Aorta (tissue), 5 donors: Measurements from ENCODE around the gene FIGNL2. TPM values are rescaled to one million over a fixed set of nuclear protein-coding genes. Genes with fewer than 3 reads are reported as not detected.
A peak's percentile ranks its signal among the peaks of the same experiment; 100 is the strongest.

Source experiments
- ATAC-seq: fragments of 200-7000 bp; cut with Tn5 transposase; one replicate; pipeline ENCODE4 v1.9.1; 2022; ENCODE audit warnings: moderate library complexity; ENCODE audit not compliant: low FRiP score
- DNase-seq, 2 donors: peaks; one replicate each; pipeline ENCODE4 v3.0.0-alpha.2; 2020
- H3K27ac ChIP-seq, 2 donors: one replicate each; pipeline ENCODE4 v1.5.1; 2013; ENCODE audit warnings: low read length in 2 of 2, mild to moderate bottlenecking in 2 of 2, moderate library complexity in 2 of 2, control low read depth in 1 of 2, inconsistent platforms in 1 of 2, low read depth in 1 of 2
- H3K27me3 ChIP-seq, 2 donors: one replicate each; pipeline ENCODE4 v1.6.1; 2013; ENCODE audit warnings: control low read depth in 1 of 2, low read length in 1 of 2, mild to moderate bottlenecking in 1 of 2, moderate library complexity in 1 of 2; ENCODE audit not compliant: insufficient read depth in 2 of 2, control insufficient read depth in 1 of 2
- H3K36me3 ChIP-seq, 2 donors: one replicate each; pipeline ENCODE4 v1.6.1; 2013; ENCODE audit warnings: control low read depth in 1 of 2, low read length in 1 of 2, mild to moderate bottlenecking in 1 of 2; ENCODE audit not compliant: insufficient read depth in 2 of 2, control insufficient read depth in 1 of 2
- H3K4me1 ChIP-seq, 2 donors: one replicate each; pipeline ENCODE4 v1.6.1; 2013; ENCODE audit warnings: low read length in 2 of 2, control low read depth in 1 of 2, mild to moderate bottlenecking in 1 of 2, moderate library complexity in 1 of 2; ENCODE audit not compliant: insufficient read depth in 2 of 2, control insufficient read depth in 1 of 2
- H3K4me3 ChIP-seq, 2 donors: one replicate each; pipeline ENCODE4 v1.5.1; 2013; ENCODE audit warnings: low read length in 2 of 2, control low read depth in 1 of 2, mild to moderate bottlenecking in 1 of 2
- H3K9me3 ChIP-seq: one replicate; pipeline ENCODE4 v1.6.1; 2013; ENCODE audit warnings: mild to moderate bottlenecking, low read length; ENCODE audit not compliant: control insufficient read depth
- WGBS, 2 donors: extraction: QIAGEN DNeasy Blood & Tissue Kit; methylation state at CpG; one replicate each; pipeline ENCODE4 v1.1.7; 2013; 5-methylcytosine and 5-hydroxymethylcytosine counted together
- intact Hi-C, 2 donors: fragments of 100-400 bp; cut with DNase I; formaldehyde crosslinking; loops; one replicate each; pipeline versions ENCODE4 v1.14.2 to v1.15.0; 2022
- polyA plus RNA-seq, 2 donors: library from polyadenylated mRNA; stranded (reverse); fragments of 200-250 nt; gene quantifications; one replicate each; pipeline ENCODE4 v1.2.3, GENCODE V29; 2013
- total RNA-seq, 2 donors: library from RNA; stranded (reverse); fragmentation: NEBNext Ultra II Directional; extraction: Animal tissue kit (Norgen Biotek cat#: 25700); gene quantifications; one replicate each; pipeline ENCODE4 v1.2.1, GENCODE V29; 2021
- donor health status: healthy with polysubstance abuse.
- donor health status: Bipolar disorder and iron deficiency.
- donor health status: DM: no; HTN: no; CAD: no.
- donor health status: DM: no; HTN: no; CAD: no.
- donor health status: DM: yes; HTN: yes; CAD: no.

Gene FIGNL2
- total and polyA plus RNA-seq, 4 donors, result 0.08 to 2.1 (median 1.0) TPM; not detected in 1

DNA sequence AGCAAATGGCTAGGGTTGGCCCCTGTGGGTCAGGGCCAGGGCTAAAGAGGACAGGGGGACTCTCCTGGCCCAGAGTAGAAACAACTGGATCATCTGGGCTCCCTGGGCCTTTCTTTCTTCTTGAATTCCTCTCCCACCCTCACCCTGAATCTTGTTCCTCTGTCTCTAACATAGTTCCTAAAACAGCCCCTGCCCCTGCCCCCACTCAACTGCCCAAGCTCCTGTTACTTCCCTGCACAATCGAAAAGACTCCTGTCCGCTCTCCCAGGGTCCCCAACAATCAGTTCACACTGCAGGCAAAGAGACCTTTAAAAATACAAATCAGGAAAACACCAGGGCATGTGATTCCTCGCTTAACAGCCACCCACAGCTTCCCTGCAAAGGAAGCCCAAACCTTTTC is 21.4 kb upstream of the FIGNL2 start:
- no peaks in the 10 kb centered on the region for H3K4me1 ChIP-seq
- H3K9me3 ChIP-seq, result no peaks in the 10 kb centered on the region
- no peaks in the 10 kb centered on the region for H3K27me3 ChIP-seq
- no peaks in the 10 kb centered on the region for H3K36me3 ChIP-seq
- H3K4me3 ChIP-seq, result no peak overlapping the region
- H3K27ac ChIP-seq, result no peak overlapping the region
- 89 to 91% methylated on average over 3 of the region's 3 CpGs for WGBS, 2 donors
- intact Hi-C loops, result no loop called here
- DNase-seq, result peak; percentile 43 to 53
- ATAC-seq, result no peak

DNA sequence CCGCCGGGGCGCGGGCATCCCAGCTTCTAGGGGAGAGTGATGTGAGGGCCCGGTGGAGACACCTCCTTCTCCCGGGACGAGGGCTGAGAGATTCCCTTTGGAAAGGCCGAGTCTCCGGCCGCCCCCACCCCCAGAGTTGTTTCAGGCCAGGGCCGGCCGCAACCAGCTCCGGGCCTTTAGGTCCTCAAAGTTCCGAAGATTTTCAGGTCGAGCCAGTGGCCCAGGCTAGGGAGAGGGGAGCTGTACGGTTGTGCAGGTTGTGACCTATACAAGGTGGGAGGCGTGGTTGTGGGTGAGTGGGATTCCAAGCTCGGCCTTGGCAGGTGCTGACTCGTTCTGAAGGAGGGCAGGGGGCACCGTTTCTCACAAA is 21.0 kb upstream of the FIGNL2 start:
- H3K4me1 ChIP-seq, result no peaks in the 10 kb centered on the region
- intact Hi-C loops, result no loop called here
- ATAC-seq (no peak), DNase-seq (peak; percentile 43 to 79)
- 38 to 39% methylated on average over 20 of the region's 20 CpGs for WGBS, 2 donors
- H3K27me3 ChIP-seq, result no peaks in the 10 kb centered on the region
- H3K36me3 ChIP-seq, result no peaks in the 10 kb centered on the region
- H3K4me3 ChIP-seq, result no peak overlapping the region
- H3K27ac ChIP-seq, result no peak overlapping the region
- no peaks in the 10 kb centered on the region for H3K9me3 ChIP-seq

DNA sequence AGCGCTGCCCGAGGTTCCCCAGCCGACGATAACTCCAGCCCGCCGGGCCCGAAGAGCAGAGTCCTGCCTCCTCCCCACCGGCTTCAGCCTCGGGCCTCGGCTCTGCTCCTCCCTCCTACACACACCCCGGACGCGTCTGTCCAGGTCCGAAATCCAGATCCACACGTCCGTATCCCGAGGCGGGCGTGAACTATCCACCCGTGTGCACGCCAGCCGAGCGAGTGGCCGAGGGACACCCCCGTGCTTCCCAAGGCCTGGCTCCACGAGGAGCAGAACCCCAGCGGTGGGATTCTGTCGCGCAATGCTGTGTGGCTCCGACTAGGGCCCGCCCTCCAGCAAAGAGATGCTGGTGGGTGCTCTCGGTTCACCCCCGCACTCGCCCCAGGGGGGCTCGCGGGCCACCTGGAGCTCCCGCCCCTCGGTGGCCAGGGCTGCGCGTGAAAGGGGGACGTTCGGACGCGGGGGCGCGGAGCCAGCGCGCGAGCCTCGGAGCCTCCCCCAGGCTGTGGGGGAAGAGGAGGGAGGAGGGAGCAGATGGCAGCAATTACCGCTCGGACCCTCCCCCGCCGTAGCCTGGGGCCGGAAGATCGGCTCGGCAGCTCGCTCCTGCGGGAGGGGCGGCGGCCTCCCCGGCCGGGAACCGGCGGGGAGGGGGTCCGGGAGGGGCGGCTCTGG is 20.4 kb upstream of the FIGNL2 start:
- H3K36me3 ChIP-seq, result no peaks in the 10 kb centered on the region
- H3K9me3 ChIP-seq, result no peaks in the 10 kb centered on the region
- H3K4me3 ChIP-seq, result peak overlapping the region in 1 of 2 donors; percentile 1
- H3K27me3 ChIP-seq, result no peaks in the 10 kb centered on the region
- 5% methylated on average over 55 to 67 of the region's 67 CpGs for WGBS, 2 donors
- peak; percentile 42 for ATAC-seq
- peak in 1 of 2 donors; percentile 77 for DNase-seq
- H3K4me1 ChIP-seq, result no peaks in the 10 kb centered on the region
- intact Hi-C loops, result no loop called here
- H3K27ac ChIP-seq, result no peak overlapping the region

DNA sequence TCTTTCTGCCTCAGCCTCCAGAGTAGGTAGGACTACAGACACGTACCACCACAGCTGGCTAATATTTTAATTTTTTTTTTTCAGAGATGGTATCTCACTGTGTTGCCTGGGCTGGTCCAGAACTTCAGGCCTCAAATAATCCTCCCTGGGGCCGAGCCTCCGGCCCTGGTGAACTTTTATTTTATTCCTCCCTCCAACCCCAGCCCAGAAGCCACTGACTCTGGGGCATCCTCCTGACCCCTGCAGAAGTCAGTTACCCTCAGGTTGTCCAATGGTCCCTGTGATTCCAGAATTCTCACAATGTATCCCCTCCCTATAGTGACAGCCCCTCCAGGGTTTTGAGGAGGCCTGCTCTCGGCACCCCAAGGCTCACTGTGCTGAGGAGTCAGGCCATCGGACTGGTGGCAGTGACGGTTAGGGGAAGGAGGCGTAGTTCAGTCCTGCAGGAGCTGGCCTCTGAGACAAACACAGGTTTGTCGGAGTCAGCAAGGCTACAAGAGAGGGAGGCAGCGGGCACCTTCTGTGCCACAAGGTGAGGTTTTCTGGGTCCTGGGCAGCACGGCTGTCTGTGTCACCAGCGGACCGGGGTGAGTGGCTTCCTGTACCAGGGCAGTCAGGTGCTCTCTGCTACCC is 19.4 kb upstream of the FIGNL2 start:
- Histone ChIP-seq H3K27ac (no peak overlapping the region), H3K36me3 (no peaks in the 10 kb centered on the region), H3K4me1 (no peaks in the 10 kb centered on the region), H3K27me3 (no peaks in the 10 kb centered on the region), H3K4me3 (no peak overlapping the region), H3K9me3 (no peaks in the 10 kb centered on the region)
- DNase-seq (peak in 1 of 2 donors; percentile 55), ATAC-seq (no peak)
- WGBS, 2 donors, result 96% methylated on average over 12 of the region's 12 CpGs
- intact Hi-C loops, result no loop called here

DNA sequence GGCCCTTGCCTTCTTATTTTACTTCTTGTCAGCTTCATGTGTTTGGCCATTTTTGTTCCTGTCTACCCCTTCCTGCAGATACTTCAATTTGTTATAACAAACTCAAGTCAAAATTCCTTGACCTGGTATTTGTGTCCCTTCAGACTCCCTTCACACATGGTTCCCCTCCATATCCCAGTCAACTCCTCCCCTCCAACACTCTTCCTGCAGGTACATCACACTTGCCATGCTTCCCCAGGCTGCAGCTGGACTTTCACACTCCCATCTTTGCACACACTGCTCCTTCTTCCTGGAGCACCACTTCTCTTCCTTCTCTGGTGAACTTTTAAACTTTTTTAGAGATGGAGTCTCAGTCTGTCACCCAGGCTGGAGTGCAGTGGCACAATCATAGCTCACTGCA is 18.9 kb upstream of the FIGNL2 start:
- intact Hi-C loops, result no loop called here
- peak in 1 of 2 donors; percentile 6 for DNase-seq
- Histone ChIP-seq H3K36me3 (no peaks in the 10 kb centered on the region), H3K4me1 (no peaks in the 10 kb centered on the region), H3K9me3 (no peaks in the 10 kb centered on the region), H3K27ac (no peak overlapping the region), H3K27me3 (no peaks in the 10 kb centered on the region), H3K4me3 (no peak overlapping the region)
- no peak for ATAC-seq

DNA sequence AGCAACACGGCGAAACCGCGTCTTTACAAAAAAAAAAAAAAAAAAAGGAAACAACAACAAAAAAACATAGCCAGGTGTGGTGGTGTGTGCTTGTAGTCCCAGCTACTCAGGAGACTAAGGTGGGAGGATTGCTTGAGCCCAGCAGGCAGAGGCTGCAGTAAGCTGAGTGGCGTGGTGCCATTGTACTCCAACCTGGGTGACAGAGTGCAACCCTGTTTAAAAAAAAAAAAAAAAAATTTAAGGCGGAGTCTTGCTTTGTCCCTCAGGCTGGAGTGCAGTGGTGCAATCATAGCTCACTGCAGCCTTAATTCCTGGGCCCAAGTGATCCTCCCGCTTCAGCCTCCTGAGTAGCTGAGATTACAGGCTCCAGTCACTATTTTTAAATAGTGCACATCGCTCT is 18.2 kb upstream of the FIGNL2 start:
- intact Hi-C loops, result no loop called here
- no peak overlapping the region for H3K27ac ChIP-seq
- ATAC-seq, result no peak
- H3K4me1 ChIP-seq, result no peaks in the 10 kb centered on the region
- no peak for DNase-seq
- H3K36me3 ChIP-seq, result no peaks in the 10 kb centered on the region
- no peak overlapping the region for H3K4me3 ChIP-seq
- WGBS, 2 donors, result 94 to 95% methylated on average over 8 of the region's 8 CpGs
- no peaks in the 10 kb centered on the region for H3K9me3 ChIP-seq
- H3K27me3 ChIP-seq, result no peaks in the 10 kb centered on the region

DNA sequence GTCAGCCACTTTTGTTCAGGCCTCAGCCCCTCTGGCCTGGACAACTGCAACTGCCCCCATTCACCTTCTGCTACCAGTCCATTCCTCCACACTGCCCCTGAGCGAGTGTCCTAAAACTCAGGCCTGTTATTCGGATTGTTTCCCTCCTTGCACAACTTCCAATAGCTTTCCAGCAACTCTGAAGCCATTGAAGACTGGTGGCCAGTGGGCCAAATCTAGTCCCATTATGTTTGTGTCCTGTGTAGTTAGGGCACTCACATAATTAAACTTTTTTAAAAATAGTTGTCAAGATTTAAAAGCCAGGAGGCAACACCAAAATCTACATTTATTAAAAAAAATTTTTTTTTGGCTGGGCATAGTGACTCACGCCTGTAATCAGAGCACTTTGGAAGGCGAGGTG is 17.8 kb upstream of the FIGNL2 start:
- DNase-seq, result peak in 1 of 2 donors; percentile 27
- 96 to 97% methylated on average over 4 of the region's 4 CpGs for WGBS, 2 donors
- Histone ChIP-seq H3K27ac (no peak overlapping the region), H3K27me3 (no peaks in the 10 kb centered on the region), H3K4me3 (no peak overlapping the region), H3K36me3 (no peaks in the 10 kb centered on the region), H3K4me1 (no peaks in the 10 kb centered on the region), H3K9me3 (no peaks in the 10 kb centered on the region)
- ATAC-seq, result no peak
- intact Hi-C loops, result no loop called here

DNA sequence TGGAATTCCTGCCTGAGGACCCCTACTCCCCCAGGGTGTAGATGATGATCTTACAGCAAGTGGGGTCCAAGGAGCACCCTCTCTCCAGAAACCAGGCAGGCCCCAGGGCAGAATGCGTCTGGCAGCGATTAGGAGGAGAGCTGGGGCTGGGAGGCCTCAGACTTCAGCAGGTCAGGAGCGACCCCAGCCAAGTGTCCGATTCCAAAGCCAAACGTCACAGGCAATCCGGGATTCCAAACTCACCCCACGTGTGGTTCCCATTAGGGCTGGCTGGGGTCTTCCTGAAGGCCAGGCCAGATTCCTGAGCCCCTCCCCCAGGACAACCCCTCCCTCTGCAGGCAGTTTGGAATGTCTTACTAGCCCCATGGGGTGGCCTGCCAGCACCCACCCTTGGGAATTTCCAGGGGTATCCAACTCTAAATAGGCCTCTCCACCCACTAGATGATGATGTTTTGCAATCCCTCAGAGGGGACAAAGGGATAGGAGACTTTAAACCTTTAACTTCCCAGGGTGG is 17.3 kb upstream of the FIGNL2 start:
- intact Hi-C loops, result no loop called here
- no peak overlapping the region for H3K4me3 ChIP-seq
- 90 to 92% methylated on average over 7 of the region's 7 CpGs for WGBS, 2 donors
- no peak overlapping the region for H3K27ac ChIP-seq
- H3K27me3 ChIP-seq, result no peaks in the 10 kb centered on the region
- DNase-seq (peak in 1 of 2 donors; percentile 51), ATAC-seq (no peak)
- H3K36me3 ChIP-seq, result no peaks in the 10 kb centered on the region
- H3K9me3 ChIP-seq, result no peaks in the 10 kb centered on the region
- no peaks in the 10 kb centered on the region for H3K4me1 ChIP-seq
